Transverse colon (tissue), 4 donors: ENCODE measurements around the gene PABPN1. TPM values are rescaled to one million over a fixed set of nuclear protein-coding genes. Genes with fewer than 3 reads are reported as not detected.

ENCODE experiments used
- DNase-seq: peaks from one replicate; pipeline ENCODE4 v3.0.0-alpha.2; 2019
- H3K27ac ChIP-seq, 4 donors: fragments of 200-600 bp; sonication (generic); 2 replicates each; pipeline ENCODE4 v1.5.1; 2016 to 2018; ENCODE audit warnings: inconsistent platforms in 4 of 4
- H3K27me3 ChIP-seq: fragments of 200-600 bp; sonication (generic); 2 replicates; pipeline ENCODE4 v1.5.1; 2017; ENCODE audit warnings: inconsistent platforms
- H3K36me3 ChIP-seq, 4 donors: fragments of 200-600 bp; sonication (generic); 2 replicates each; pipeline ENCODE4 v1.5.1; 2017 to 2019; ENCODE audit warnings: inconsistent platforms in 4 of 4
- H3K4me1 ChIP-seq, 4 donors: fragments of 200-600 bp; sonication (generic); 2 replicates each; pipeline ENCODE4 v1.5.1; 2017 to 2020; ENCODE audit warnings: inconsistent platforms in 4 of 4
- H3K4me3 ChIP-seq, 4 donors: fragments of 200-600 bp; sonication (generic); 1 replicate in 1 of 4; 2 replicates in 3 of 4; pipeline versions ENCODE4 v1.5.1 to v1.6.1; 2017 to 2019; ENCODE audit warnings: inconsistent platforms in 4 of 4
- H3K9me3 ChIP-seq, 2 donors: fragments of 200-600 bp; sonication (generic); 2 replicates each; pipeline ENCODE4 v1.5.1; 2017 to 2019; ENCODE audit warnings: inconsistent platforms in 2 of 2
- EP300 ChIP-seq: sonication (generic); formaldehyde crosslinking; IDR thresholded peaks from one replicate; pipeline ENCODE4 v1.6.1; 2017; ENCODE audit warnings: antibody characterized with exemption, low read depth
- POLR2A ChIP-seq: fragments of 450-650 bp; IDR thresholded peaks from one replicate; pipeline ENCODE4 v1.6.1; 2016; ENCODE audit warnings: antibody characterized with exemption, mild to moderate bottlenecking, moderate library complexity
- POLR2AphosphoS5 ChIP-seq, 3 donors: sonication (generic); formaldehyde crosslinking; IDR thresholded peaks; one replicate each; pipeline ENCODE4 v1.6.1; 2016; ENCODE audit warnings: antibody characterized with exemption in 3 of 3
- WGBS, 2 donors: methylation state at CpG; one replicate each; pipeline ENCODE4 v1.1.5; 2018; ENCODE audit warnings: low coverage in 1 of 2; 5-methylcytosine and 5-hydroxymethylcytosine counted together
- in situ Hi-C, 4 donors: fragments of 200-750 bp; cut with MboI; loops; one replicate each; pipeline versions ENCODE4 v1.15.0 to v1.15.1; 2017; ENCODE audit warnings: low sequenced_read_pairs in 3 of 4, low pct_ligation_motif_present in 1 of 4, low pct_unique_long_range_greater_than_20kb in 1 of 4
- intact Hi-C: fragments of 100-400 bp; cut with DNase I; formaldehyde crosslinking; loops from one replicate; pipeline ENCODE4 v1.15.1; 2023; ENCODE audit warnings: low total_unique reads
- total RNA-seq, 4 donors: library from RNA; depleted of rRNA; stranded (reverse); fragments of >200 nt; gene quantifications; one replicate each; pipeline ENCODE4 v1.1.0, GENCODE V29; 2016
- TF ChIP-seq, protein P1 (sequence below), 5 experiments: fragments of 200-600 bp in 3 of 5; fragments of 450-650 bp in 2 of 5; sonication (generic) in 3 of 5; IDR thresholded peaks; 1 replicate in 2 of 5; 2 replicates in 3 of 5; pipeline ENCODE4 v1.5.1; 2016 to 2017; ENCODE audit warnings: antibody characterized with exemption in 5 of 5, inconsistent platforms in 3 of 5, mild to moderate bottlenecking in 2 of 5, moderate library complexity in 1 of 5

Gene PABPN1
- total RNA-seq, 4 donors from 2014 or later, result 50.0 to 149 (median 63.7) TPM

DNA sequence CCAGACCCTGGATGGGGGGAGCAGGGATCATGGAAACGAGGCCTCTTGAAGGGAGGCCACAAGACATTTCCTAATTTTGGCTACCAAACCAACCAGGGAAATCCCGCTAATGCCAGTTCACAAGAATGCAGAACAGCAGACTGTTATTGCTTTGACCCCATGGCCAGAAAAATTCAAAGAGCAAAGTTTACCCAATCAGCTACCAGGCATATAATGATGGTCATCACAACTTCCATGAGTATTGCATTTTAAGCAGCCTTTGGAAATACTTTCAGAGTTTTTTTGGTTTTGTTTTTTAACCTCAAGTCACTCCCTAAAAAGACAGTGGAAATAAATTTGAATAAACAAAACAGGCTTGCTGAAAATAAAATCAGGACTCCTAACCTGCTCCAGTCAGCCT lies 51.3 kb downstream of the PABPN1 start, which contains the start of gene IL25:
TSS of gene IL25 (plus strand) at position 301 of the 400 bp plus-strand sequence.
- H3K9me3 ChIP-seq, result no peaks in the 10 kb centered on the region
- WGBS, 2 donors, result 62% methylated on average over 2 of the region's 2 CpGs; no CpG with 5 or more reads in 1 of the 2 donors
- H3K36me3 ChIP-seq, result no peaks in the 10 kb centered on the region
- no peaks in the 10 kb centered on the region for H3K4me1 ChIP-seq
- no peak within 1 kb of the TSS for H3K4me3 ChIP-seq
- intact Hi-C loops (no loop called here), in situ Hi-C loops (no loop called here)
- no peak for DNase-seq
- no peak for TF ChIP-seq POLR2A
- TF ChIP-seq EP300, result no peak
- TF ChIP-seq, protein P1, sequence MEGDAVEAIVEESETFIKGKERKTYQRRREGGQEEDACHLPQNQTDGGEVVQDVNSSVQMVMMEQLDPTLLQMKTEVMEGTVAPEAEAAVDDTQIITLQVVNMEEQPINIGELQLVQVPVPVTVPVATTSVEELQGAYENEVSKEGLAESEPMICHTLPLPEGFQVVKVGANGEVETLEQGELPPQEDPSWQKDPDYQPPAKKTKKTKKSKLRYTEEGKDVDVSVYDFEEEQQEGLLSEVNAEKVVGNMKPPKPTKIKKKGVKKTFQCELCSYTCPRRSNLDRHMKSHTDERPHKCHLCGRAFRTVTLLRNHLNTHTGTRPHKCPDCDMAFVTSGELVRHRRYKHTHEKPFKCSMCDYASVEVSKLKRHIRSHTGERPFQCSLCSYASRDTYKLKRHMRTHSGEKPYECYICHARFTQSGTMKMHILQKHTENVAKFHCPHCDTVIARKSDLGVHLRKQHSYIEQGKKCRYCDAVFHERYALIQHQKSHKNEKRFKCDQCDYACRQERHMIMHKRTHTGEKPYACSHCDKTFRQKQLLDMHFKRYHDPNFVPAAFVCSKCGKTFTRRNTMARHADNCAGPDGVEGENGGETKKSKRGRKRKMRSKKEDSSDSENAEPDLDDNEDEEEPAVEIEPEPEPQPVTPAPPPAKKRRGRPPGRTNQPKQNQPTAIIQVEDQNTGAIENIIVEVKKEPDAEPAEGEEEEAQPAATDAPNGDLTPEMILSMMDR (IDR thresholded peaks at IDR 0.05), result no peak
- no peak for TF ChIP-seq POLR2AphosphoS5 (IDR thresholded peaks at IDR 0.05)
- H3K27me3 ChIP-seq, result peaks cover 4% of the 10 kb centered on the region
- no peak within 1 kb of the TSS for H3K27ac ChIP-seq

DNA sequence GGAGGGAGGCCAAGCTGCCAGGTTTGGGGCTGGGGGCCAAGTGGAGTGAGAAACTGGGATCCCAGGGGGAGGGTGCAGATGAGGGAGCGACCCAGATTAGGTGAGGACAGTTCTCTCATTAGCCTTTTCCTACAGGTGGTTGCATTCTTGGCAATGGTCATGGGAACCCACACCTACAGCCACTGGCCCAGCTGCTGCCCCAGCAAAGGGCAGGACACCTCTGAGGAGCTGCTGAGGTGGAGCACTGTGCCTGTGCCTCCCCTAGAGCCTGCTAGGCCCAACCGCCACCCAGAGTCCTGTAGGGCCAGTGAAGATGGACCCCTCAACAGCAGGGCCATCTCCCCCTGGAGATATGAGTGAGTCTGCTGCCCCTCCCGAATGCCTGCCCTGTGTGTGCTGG lies 51.8 kb downstream of the PABPN1 start:
- in situ Hi-C loops, result no loop called here
- Histone ChIP-seq H3K4me1 (no peaks in the 10 kb centered on the region), H3K4me3 (no peak overlapping the region), H3K27me3 (no peaks in the 10 kb centered on the region), H3K36me3 (no peaks in the 10 kb centered on the region), H3K9me3 (no peaks in the 10 kb centered on the region), H3K27ac (no peak overlapping the region)
- intact Hi-C loops, result no loop called here
- DNase-seq, result no peak
- 87 to 100% methylated on average over 1 to 3 of the region's 3 CpGs for WGBS, 2 donors
- no peak for TF ChIP-seq EP300
- no peak for TF ChIP-seq POLR2A
- TF ChIP-seq, protein P1 (IDR thresholded peaks at IDR 0.05), result no peak
- no peak for TF ChIP-seq POLR2AphosphoS5 (IDR thresholded peaks at IDR 0.05)

Other genes starting within 250 kb of the PABPN1 start
- 100 to 1,000 TPM; 137 to 303 (median 222) TPM for gene ACIN1, start 226.3 kb upstream of the PABPN1 start, total RNA-seq
- 10 to 100 TPM in 3 of 4 donors, 1 to 10 TPM in 1; 3.6 to 33.7 (median 32.0) TPM for gene C14orf119, start 226.0 kb upstream of the PABPN1 start, total RNA-seq
- gene CIROP, start 216.5 kb upstream of the PABPN1 start, total RNA-seq, result not detected
- not detected for gene CEBPE, start 202.2 kb upstream of the PABPN1 start, total RNA-seq
- gene SLC7A8, start 137.8 kb upstream of the PABPN1 start, total RNA-seq, result 10 to 100 TPM in 3 of 4 donors, 1 to 10 TPM in 1; 5.2 to 29.1 (median 14.2) TPM
- gene RNF212B, start 83.5 kb upstream of the PABPN1 start, total RNA-seq, result not detected
- gene HOMEZ, start 35.3 kb upstream of the PABPN1 start, total RNA-seq, result 10 to 100 TPM in 2 of 4 donors, 1 to 10 TPM in 2; 1.9 to 12.9 (median 8.6) TPM
- gene PPP1R3E, start 18.6 kb upstream of the PABPN1 start, total RNA-seq, result 10 to 100 TPM in 3 of 4 donors, 1 to 10 TPM in 1; 9.1 to 13.9 (median 11.0) TPM
- gene BCL2L2, start 14.6 kb upstream of the PABPN1 start, total RNA-seq, result 10 to 100 TPM; 23.9 to 49.0 (median 43.0) TPM
- 10 to 100 TPM in 1 of 4 donors, 1 to 10 TPM in 3; 4.0 to 14.2 (median 8.5) TPM for gene SLC22A17, start 31.4 kb downstream of the PABPN1 start, total RNA-seq
- gene EFS, start 43.7 kb downstream of the PABPN1 start, total RNA-seq, result 10 to 100 TPM in 1 of 4 donors, 1 to 10 TPM in 2, under 1 TPM in 1; 0.60 to 10.5 (median 3.3) TPM
- not detected for gene IL25, start 51.4 kb downstream of the PABPN1 start, total RNA-seq
- gene CMTM5, start 55.6 kb downstream of the PABPN1 start, total RNA-seq, result 1 to 10 TPM in 1 of 4 donors, under 1 TPM in 1, not detected in 2; 0.64 to 1.1 TPM
- 1 to 10 TPM in 1 of 4 donors, under 1 TPM in 1, not detected in 2; 0.16 to 1.5 TPM for gene MYH6, start 86.8 kb downstream of the PABPN1 start, total RNA-seq
- 1 to 10 TPM in 1 of 4 donors, under 1 TPM in 1, not detected in 2; 0.64 to 2.9 TPM for gene MYH7, start 114.2 kb downstream of the PABPN1 start, total RNA-seq
- gene NGDN, start 148.2 kb downstream of the PABPN1 start, total RNA-seq, result 10 to 100 TPM in 3 of 4 donors, 1 to 10 TPM in 1; 8.8 to 31.5 (median 20.8) TPM
- gene ZFHX2, start 230.3 kb downstream of the PABPN1 start, total RNA-seq, result 1 to 10 TPM in 1 of 4 donors, under 1 TPM in 3; 0.20 to 1.1 (median 0.68) TPM
- gene THTPA, start 234.8 kb downstream of the PABPN1 start, total RNA-seq, result 10 to 100 TPM in 3 of 4 donors, 1 to 10 TPM in 1; 6.8 to 34.0 (median 26.0) TPM
- 100 to 1,000 TPM; 163 to 508 (median 237) TPM for gene AP1G2, start 246.3 kb downstream of the PABPN1 start, total RNA-seq